Left lobe of liver (tissue), 2 donors: ENCODE results near the gene CLSTN2. TPM values are rescaled to one million over a fixed set of nuclear protein-coding genes. Genes with fewer than 3 reads are reported as not detected.

Source experiments
- ATAC-seq: fragments of 200-7000 bp; cut with Tn5 transposase; one replicate; pipeline ENCODE4 v1.9.1; 2020; ENCODE audit warnings: mild to moderate bottlenecking, moderate library complexity
- DNase-seq: peaks from one replicate; pipeline ENCODE4 v3.0.0-alpha.2; 2020; ENCODE audit warnings: low spot score
- total RNA-seq: library from RNA; stranded (reverse); gene quantifications from one replicate; pipeline ENCODE4 v1.2.1, GENCODE V29; 2021
- donor health status: DM: no; HTN: no; CAD: no; lungs with moderate emphysema.
- donor health status: DM: no; HTN: yes; CAD: no.

The CLSTN2 gene
- total RNA-seq, 1 donor from 2014 or later, result 1.9 TPM

DNA sequence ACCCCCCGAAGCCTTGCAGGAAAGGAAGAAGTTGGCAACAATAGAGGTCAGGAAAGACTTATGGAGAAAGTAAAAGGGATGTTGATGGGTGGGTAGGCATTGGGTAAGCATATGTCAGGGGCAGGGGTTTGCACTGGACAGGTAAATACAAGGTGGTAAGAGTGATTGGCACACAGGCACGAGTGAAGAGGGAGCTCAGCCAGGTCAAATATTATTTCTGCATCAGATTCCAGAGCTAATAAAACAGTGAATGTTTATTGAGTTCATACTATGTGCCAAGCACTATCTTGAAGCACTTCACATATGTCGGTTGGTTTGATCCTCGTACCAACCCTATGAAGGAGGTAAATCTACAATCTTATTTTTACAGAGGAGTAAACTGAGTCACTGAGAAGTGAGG is 6.6 kb downstream of the CLSTN2 start:
- DNase-seq (no peak), ATAC-seq (no peak)

DNA sequence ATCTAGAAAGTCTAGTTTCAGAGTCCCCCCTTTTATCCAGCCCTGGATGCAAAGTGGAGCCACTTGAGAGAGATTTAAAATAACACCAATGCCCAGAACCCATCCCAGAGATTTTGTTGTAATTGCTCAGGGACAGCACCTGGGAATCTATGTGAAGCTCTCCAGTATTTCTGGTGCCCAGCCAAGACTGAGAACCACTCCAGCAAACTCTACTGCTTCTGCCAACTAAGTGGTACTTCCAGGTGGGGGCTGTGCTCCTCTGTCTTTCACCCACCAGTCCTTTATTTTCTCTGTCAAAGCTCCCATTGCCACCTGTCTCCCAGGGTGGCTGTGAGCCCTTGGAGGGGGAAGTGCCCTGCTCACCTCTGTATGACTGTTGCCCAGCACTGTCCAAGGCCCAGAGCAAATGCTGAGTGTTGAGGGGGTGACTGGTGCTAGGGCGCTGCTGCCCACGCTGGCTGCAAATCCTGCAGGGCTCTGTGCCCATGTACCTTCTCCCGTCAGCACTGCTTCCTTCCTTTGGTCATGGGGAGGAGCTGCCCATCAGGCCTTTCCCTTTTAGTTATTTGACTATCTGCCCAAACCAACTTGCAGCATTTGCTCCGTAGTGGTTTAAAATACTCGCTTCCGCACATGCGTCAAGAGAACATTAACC is 9.4 kb downstream of the CLSTN2 start:
- ATAC-seq (no peak), DNase-seq (no peak)

DNA sequence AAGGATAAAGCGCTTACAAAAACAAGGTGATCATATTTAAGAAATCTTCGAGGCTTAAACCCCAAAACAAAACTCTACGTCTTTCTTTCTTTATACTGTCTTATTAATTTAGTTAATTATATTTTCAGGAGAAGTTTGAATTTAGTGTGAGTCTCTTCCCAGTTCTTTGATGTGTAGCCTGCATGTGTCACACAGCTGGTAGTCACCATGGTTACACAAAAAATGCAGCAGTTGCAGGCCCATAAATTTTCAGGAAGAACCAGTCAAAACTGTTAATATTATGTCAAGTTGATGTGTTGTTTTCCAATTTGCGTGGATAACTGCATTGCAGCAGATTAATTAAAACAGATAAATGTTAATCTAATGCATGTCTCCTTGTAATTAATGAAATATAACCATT is 10.4 kb downstream of the CLSTN2 start:
- DNase-seq (no peak), ATAC-seq (no peak)

DNA sequence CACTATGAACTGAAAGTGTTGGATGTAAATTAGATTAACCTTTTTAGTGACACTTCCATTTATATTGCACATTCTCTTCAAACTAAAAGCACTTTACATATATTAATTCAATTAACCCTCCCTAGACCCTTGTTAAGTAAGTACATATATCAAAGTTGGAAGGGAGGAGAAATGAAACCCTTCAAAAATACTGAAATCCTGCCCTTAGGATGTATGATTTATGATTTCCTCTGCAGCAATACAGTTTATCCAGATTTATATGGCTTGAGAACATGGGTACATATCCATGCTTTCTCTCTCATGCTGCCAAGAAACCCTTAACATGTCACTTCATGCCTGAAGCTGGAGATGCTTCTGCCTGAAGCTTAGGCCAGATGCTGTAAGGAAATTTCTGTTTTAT is 11.0 kb downstream of the CLSTN2 start:
- no peak for ATAC-seq
- no peak for DNase-seq

DNA sequence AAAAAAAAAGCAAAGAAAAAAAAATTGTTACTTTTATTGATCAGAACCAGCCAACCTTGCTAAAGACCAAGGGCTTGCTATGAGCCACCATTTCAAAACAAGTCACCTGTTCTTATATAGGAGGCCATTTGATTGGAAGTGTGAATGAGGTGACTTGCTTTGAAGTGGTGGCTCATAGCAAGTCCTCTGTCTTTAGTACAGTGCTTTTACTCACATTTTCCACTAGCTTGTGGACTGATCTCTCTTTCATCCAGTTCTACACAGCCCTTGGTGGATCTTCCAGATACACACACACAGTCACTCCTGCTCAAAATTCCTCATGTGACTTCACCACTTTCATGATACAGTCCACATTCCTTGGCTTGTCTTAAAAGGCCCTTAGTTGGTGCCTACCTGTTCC is 13.5 kb downstream of the CLSTN2 start:
- DNase-seq (no peak), ATAC-seq (no peak)

DNA sequence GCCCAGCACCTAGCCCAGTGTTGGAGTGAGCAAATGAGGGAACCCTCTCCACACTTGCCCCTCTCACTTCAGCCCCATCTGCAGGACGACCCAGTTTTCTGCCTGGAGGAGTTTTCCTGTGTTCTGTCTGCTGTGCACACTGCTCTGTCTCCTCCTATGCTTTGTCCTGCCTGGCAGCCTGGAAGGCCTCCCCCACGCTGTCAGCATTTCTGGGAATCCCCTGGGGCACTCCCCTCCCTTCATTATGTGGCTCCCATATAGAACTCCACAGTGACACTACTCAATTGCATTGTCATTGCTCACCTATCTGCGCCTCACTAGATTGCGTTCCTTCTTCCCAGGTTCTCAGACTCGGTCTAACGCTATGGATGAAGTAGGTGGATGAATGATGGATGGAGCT is 13.9 kb downstream of the CLSTN2 start:
- DNase-seq (no peak), ATAC-seq (no peak)

DNA sequence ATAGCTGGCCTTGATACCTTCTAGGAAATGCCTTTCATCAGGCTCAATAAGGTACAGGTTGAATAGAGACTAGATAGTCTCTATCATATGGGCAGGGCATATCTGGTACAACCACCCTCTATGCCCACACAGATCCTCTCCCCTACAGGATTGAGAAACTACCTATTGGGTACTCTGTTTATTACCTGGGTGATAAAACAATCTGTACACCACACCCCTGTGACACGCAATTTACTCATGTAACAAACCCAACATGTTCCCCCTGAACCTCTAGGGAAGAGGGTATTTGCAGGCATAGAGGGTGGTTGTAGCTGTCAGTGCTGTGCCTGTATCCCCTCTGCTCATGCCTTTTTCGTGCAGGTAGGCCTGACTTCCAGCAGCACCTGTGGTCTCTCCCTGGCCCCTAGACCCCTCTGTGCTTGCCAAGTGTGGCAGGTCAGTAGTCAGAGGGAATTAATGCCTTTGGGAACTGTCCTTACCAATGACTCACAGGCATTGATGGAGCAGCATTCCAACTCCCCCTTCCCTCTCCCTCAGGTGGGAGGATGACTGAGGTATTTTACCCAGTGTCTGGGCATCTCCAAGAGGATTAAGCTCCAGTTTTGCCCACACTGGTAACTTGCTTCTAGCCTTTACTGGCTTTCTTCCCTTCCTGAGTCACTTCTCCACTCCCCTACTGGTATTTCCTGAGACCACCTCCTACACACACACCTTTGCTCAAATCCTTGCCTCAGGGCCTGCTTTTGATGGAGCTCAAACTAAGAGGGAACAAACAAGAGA is 18.3 kb downstream of the CLSTN2 start:
- no peak for ATAC-seq
- no peak for DNase-seq

DNA sequence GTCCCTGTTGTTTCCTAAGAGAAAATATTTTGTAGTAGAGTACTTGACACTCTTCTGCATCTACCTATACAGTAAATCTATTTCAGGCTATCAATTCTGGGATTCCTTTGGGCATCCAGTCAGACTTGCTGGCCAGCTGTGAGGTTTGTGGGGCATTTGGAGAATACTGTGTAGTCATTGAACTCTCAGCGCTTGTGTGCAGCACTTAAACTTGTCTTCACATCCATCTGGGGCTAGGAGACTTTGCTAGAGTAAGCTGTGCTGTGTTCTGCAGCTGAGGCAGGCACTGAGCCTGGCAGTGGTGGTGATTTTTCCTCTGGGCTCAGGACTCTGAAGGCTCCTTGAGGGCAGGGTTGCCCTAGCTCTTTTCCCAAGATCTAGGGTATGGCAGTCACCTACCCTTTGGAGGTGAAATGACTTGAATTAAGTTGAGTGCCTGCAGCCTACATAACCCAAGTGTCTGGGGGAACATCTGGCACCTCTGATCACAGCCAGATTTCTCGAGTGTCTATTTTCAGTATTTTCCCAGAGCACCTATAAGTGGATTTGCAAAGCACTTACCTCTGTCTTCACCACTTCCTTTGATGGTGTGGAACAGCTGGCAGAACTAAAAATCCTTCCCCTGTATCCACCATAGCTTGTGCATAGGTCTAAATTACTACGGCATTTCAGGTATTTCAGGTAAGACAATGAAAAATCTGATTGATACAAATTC is 19.3 kb downstream of the CLSTN2 start:
- DNase-seq (no peak), ATAC-seq (no peak)

DNA sequence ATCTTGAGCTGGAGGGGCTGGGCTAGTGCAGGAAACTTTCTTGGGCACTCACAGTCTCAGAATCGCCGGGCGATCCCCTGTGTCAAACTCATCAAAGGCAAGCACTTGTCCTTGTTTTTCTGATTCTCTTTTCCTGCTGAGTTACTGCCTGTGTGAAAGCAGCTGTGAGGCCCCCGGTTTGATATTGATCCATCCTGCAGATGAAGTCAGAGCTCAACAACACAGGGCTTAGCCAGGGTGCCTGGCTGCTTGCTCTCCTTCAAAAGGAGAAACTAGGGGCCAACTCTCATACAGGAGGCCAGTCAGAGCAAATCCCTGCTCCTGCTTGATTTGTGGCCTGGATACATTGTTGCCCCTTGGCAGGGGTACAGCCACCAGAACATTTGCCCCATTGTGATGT is 22.9 kb downstream of the CLSTN2 start:
- DNase-seq (no peak), ATAC-seq (no peak)

DNA sequence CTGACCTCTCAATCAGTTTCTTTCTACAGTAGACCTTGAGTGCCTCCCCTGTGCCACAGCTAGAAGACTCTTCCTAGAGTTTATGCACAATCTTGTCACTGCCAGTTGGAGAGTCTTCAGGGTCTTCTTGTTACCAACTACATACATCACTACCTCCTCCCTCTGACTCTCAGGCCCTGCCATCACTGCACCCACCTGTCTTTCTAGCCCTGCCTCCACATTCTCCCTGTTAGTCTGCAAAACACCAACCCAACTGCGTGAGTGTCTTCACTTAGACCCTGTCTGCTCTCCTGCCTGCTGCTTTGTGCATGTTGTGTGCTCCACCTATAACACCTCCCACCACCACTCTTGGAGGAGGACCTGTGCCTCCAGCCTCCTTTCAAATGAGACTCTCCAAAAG is 34.4 kb downstream of the CLSTN2 start:
- no peak for ATAC-seq

DNA sequence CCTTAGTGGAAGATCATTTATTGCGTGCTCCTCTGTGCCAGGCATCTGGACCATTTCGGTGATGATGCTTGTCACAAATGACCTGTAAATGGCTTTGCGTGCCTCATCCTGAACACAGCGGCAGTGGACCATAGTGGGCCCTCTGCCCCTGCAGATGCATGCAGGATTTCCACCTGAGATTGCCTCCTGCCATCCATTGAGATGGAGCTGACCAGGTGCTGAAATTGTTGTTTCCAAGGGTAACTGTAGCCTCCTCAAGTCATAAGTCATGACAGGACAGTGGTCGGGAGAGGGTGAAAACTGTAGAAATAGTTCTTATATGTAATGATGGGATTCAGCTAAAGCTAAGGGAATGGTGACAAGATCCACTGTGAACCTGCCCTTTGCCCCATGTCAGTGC is 35.5 kb downstream of the CLSTN2 start:
- ATAC-seq (no peak), DNase-seq (no peak)

More for the DNA sequence above, 34.4 kb downstream of the CLSTN2 start:
- DNase-seq, result no peak

DNA sequence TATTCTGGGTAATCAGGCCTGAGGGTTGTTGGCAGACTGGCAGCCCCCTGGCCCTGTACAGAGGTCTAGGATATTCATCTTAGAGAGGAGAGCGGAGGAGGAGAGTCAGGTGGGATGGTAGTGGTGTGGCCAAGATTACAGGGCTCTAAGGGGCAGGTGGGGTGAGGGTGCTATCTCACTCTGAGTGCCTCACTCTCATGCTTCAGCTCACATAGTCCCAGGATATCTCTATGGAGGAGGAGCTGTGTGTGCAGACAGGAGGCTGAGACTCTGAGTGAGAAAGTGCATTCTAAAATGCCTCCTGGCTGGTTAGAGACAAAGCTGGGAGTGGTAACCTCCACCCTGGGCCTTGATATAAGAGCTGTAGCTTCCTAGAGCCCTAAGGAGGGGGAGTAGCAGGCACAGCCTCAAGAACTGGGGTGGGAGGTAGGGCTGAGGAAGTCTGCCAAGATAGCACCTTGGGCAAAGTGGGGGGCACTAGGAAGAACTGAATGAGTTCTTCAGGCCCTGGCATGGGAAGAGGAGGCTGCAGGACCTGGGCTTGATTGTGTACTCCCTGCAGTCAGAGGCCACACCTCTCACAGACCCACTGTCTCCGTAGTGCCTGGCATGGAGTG is 39.9 kb downstream of the CLSTN2 start:
- ATAC-seq (no peak), DNase-seq (no peak)

DNA sequence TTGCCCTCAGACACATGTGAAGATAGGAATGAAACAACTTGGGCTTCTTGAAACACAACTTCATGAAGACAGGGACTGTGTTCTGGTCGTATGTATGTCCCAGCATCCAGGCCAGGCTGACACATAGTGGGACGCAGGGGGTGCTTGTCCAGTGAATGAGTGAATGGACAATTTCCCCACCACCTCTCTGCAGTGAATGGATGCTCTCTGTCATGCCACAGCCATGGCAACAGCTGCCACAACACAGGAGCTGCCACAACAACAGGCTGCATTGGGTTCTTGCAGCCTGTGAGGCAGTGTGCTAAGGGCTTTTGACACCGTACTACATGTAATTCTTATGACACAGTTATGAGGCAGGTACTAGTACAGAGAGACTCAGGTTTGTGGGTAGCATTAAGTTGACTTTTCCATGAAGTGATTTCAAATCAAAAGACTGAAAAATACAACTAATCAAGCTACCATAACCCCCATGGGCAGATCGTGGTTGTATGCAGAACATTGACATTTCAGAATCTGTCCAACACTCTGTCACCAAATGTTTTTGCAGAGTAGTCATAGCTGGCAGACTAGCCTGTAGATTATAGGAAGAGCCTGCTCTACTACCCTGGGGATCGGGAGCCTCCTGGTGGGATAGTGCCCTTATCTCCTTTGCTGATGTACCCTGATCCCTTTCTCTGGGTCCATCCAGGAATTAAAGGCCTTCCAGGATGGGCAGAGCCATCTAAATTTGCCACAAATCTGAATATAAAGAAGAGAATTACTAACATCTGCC is 40.8 kb downstream of the CLSTN2 start:
- ATAC-seq (no peak), DNase-seq (no peak)

DNA sequence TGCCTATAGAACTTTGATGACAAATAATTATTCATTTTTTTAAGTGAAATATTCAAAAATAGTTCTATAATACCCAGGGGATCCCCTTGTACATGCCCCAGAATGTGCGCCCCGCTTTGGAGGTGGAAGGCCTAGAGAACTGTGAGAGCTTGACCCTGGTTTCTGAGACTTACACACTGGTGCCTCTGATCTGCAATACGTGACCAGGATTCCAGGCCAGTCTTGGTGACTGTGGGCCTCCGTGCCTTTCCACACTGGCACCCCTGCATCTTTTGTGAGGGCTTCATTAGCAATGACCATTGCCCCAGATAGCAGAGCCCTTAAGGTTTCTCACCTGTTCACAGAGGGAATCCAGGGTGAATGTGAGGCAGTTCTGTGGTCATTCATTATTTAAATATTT is 44.0 kb downstream of the CLSTN2 start:
- no peak for ATAC-seq
- DNase-seq, result no peak

DNA sequence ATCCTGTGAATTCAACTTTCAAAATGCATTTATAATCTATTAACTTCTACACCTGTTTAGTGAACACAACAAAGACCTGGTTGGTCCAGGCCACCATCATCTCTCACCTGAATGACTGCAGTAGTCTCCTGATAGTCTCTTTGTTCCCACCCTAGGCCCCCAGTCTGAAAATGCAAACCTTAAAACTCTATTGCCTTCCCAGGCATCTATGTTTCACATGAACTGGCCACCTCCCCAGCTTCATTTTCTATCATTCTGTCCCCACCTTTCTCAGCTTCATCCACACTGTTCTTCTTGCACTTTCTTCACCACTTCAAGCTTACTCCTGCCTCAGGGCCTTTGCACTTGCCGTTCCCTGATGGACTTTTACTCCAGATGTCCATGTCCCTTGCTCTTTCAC is 45.0 kb downstream of the CLSTN2 start:
- ATAC-seq (no peak), DNase-seq (no peak)

DNA sequence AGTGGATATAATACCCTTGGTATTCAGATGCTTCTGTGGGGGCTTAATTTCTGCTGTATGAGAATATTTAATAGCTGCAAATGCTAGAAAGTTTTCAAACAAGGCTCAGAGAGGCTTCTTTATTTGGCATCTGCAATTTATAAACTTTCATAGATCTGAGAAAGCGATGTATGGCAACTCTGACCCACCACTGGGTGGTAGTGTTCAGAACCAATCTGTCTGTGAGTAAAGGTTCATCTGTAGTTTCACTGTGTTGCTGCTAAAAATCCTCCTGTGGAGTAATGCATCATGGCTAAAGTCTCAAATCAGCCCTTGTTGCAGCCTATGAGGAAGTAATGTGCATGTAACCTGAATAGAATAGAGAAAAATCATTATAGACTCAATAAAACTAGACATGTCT is 47.4 kb downstream of the CLSTN2 start:
- ATAC-seq (no peak), DNase-seq (no peak)

DNA sequence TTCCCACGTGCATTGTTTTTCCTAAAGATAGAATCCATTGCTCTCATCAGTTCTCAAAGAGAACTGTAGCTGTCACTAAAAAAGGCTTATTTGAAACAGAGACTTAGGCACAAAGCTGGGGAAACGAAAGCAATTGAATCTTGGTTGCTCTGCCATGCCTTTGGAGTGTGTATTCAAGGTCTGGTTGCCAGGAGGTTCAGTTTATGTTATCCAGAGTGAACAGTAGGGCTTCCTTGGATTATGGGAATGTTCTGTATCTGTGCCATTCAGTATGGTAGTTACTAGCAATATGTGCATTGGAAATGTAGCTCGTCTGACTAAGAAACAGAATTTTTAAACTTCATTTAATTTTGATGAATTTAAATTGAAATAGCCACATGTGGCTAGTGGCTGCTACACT is 50.6 kb downstream of the CLSTN2 start:
- ATAC-seq (no peak), DNase-seq (no peak)

DNA sequence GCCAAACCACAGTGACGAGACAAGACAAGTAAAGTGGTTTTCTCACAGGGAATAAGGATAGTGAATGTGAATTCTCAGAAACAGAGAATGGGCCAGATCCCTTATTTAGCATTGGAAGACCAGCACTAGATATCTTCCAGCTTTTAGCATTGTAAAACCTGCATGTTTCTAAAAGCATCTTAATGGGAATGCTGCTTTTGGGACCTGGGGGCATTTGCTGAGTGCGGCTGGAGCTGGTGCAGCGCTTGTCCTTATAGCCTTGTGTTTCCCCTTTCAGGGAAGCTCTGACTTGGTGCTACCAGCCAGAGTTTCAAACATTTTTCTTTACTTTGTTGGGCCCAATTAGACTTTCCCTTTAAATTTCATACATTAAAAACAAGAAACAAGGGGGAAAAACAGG is 52.9 kb downstream of the CLSTN2 start:
- ATAC-seq (no peak), DNase-seq (no peak)

DNA sequence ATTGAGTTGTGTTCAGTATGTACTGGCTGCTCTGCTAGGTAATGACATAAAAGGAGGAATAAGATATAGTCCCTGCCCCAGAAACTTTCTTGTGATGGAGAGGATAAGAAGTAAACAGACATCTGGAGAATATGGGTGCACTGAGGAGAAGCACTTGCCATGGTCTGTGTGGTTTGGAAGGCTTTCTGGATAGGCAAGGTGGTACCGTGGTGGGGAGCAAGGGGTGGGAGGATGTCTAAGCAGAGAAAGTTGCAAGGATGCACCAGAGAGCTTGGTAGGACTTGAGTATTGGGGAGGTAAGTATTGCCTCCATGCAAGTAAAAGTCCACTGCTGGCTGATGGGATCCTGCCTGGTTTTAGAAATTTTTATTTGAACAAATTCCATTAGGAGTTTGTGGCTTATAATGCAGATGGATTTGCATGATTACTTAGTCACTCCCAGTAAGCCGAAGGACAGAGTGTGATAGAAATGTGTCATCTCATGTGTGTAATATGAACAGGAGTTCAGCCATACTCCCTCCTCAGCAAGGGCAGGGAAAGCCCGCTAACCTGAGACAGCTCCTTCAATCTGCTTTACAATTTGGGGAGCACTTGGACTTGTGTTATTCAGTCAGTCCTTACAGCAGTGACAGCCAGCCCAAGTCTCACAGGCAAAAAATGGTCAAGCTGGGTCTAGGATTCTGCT is 53.6 kb downstream of the CLSTN2 start:
- no peak for DNase-seq
- ATAC-seq, result no peak

DNA sequence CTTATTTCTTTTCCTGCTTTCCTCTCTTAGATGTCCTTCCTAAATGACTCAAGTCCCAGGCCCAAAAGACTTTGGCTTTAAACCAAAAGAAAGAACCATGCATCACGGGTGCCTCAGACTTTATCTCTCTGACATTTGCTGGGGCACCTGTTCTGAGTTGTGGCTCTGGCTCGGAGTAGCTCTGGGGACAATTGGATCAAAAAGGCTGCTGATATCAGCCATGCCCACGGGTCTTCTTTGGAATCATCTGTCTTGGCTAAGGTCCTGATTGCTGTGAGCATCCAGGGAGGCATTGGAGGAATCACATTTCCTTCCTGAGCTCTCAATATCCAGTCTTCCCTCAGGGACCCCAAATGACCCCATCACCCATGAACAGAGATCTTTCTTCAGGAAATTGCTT is 59.9 kb downstream of the CLSTN2 start:
- ATAC-seq, result no peak
- DNase-seq, result no peak
